ENCODE results near the gene PLXNA4.

Gene PLXNA4

DNA sequence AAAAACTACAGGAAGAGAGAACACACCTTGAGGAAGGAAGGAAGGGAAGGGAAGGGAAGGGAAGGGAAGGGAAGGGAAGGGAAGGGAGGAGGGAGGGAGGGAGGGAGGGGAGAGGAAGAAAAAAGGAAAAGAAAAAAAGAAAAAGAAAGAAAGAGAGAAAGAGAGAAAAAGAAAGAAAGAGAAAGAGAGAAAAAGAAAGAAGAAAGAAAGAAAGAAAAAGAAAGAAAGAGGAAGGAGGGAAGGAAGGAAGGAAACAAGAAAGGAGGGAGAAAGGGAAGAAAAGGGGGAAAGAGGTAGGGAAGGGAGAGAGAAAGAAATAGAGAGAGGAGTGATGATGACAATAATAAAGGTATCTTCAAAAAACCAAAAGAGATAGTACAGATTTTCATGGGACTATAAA, 12.3 kb upstream of the PLXNA4 start:
- no peak for TF ChIP-seq CTCF (IDR thresholded peaks at IDR 0.05; ENCODE audit: extremely low read depth, missing control alignments)
- no peak for DNase-seq (ENCODE audit: low spot score)

DNA sequence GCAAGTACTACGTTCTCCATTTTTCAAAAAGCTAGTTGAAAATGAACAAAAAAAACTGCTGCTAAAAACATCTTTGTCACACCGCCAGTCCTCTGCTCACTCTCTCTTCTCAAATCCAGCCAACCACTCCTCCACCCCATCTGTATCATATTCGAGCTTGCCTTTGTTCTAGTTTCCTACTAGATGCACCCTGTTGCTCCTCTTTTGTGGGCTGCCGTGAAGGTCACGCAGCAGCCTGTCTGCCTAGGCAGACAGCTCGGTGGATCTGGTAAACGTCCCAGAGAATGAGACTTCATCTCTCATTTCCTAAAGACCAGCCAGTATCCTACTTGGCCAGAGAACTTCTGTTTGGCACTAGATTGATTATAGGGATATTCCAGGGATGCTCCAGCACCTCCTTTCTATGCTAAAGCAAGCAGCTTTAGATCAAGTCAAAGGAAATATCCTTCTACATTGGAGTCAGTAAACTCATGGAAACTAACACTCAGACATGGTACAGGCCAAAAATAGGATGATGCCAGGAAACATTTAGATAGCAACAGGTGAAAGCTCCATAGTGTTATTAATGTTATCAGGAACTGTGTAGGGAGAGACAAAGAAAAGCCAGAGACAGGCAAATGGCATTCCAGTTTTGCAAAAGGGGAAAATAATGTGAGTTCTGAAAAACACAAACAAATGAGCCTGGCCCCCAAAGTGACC, 8.7 kb upstream of the PLXNA4 start:
- TF ChIP-seq CTCF (IDR thresholded peaks at IDR 0.05; ENCODE audit: extremely low read depth, missing control alignments) = no peak
- DNase-seq (ENCODE audit: low spot score) = no peak

- no peak for TF ChIP-seq CTCF (IDR thresholded peaks at IDR 0.05; ENCODE audit: extremely low read depth, missing control alignments)
- DNase-seq (ENCODE audit: low spot score) = no peak
Measured at GRCh38 chr7:132581431-132581830, 5.2 kb upstream of the PLXNA4 start.

DNA sequence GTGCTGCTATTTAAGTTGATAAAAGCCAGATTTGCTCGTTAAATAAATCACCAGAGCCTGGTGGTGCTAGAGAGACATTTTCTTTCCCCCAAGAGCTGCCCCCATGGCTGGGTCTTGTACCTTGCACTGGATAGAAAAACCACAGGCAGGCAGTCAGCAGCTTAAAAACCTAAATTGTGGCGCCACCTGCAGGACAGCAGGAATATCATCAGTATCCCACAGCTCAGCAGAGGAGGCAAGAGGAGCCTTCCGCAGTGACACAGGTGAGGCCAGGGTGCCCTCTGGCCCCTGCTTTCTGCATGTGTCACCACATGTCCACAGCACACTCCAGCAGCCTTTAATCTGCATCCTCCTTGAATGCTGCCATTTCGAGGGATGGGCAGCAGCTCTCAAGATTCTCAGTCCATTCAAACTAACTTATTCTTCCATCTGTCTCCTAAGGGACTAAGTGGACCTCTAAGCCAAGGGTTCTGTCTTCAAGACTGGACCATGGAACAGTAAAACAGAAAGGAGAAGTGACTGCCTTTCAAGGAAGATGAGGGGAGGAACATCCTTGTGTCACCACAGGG, 4.5 kb upstream of the PLXNA4 start:
- TF ChIP-seq CTCF (IDR thresholded peaks at IDR 0.05; ENCODE audit: extremely low read depth, missing control alignments) = peak; percentile 82
- peak; percentile 80 for DNase-seq (ENCODE audit: low spot score)

DNA sequence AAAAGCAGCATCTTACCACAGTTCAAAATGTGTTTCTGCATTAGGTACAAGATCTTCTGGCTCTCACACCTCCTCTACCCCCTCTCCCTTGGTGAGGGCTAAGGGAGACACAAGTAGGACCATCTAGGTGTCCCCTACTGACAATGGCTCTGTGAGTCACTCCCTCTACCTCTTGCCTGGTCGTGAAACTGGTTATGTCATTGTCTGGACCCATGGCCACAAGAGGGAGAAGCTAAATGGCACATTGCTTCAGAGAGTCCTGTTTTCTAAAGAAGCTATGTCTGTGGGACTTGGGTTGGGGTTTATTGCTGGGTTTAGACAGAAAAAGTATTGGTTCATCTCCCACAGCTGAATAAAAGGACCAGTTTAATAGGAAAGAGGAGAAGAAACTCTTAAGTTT, 4.0 kb upstream of the PLXNA4 start:
- no peak for DNase-seq (ENCODE audit: low spot score)
- no peak for TF ChIP-seq CTCF (IDR thresholded peaks at IDR 0.05; ENCODE audit: extremely low read depth, missing control alignments)

- TF ChIP-seq CTCF (IDR thresholded peaks at IDR 0.05; ENCODE audit: extremely low read depth, missing control alignments) = no peak
Measured at GRCh38 chr7:132579260-132579899, 3.1 kb upstream of the PLXNA4 start.

DNA sequence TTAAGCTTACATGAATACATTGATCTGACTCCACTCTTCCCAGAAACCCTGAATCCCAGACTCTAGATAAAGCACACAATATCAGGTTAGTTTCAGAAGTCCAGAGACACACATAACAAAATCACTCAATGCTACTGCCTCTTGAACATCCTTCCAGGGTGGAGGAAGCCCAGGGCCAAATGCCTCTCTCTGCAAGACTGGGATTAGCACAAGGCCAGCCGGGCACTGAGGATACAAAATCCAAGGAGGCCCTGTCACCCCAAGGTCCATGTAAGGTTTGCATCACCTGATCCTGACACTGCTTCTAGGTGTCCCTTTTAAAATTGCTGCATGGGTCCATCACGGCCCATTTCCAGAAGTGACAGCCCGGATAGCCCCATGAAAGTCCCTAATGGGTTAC, 2.6 kb upstream of the PLXNA4 start:
- no peak for TF ChIP-seq CTCF (IDR thresholded peaks at IDR 0.05; ENCODE audit: extremely low read depth, missing control alignments)
- no peak for DNase-seq (ENCODE audit: low spot score)

More at GRCh38 chr7:132579260-132579899, 3.1 kb upstream of the PLXNA4 start:
- no peak for DNase-seq (ENCODE audit: low spot score)

Data from GM20000 (cell line).